Panc1 (cell line): ENCODE results near the gene RRP7A.

Experiments used
- CTCF ChIP-seq: fragments of 450-650 bp; IDR thresholded peaks from 2 replicates; pipeline ENCODE4 v1.5.1; 2017; ENCODE audit warnings: mild to moderate bottlenecking
- POLR2AphosphoS5 ChIP-seq: IDR thresholded peaks from 2 replicates; pipeline ENCODE4 v1.6.1; 2012; ENCODE audit warnings: mild to moderate bottlenecking, low read depth, low read length, moderate library complexity
- REST ChIP-seq, 2 experiments: IDR thresholded peaks; 2 replicates each; pipeline ENCODE4 v1.6.1; 2011 to 2012; ENCODE audit warnings: low read depth in 2 of 2, control low read depth in 1 of 2, low read length in 1 of 2, mild to moderate bottlenecking in 1 of 2, moderate library complexity in 1 of 2; ENCODE audit not compliant: insufficient read depth in 1 of 2

GRCh38 chr22:42500836-42501179 is 18.8 kb downstream of the RRP7A start:
- TF ChIP-seq REST (IDR thresholded peaks at IDR 0.05; ENCODE audit: insufficient read depth in 1 of 2, low read depth in 2 of 2, low read length in 1 of 2) = no peak
- TF ChIP-seq POLR2AphosphoS5 = no peak
- no peak for TF ChIP-seq CTCF
